H1 (cell line): Measurements from ENCODE around the gene MAPK8IP3. TPM values are rescaled to one million over a fixed set of nuclear protein-coding genes. Genes with fewer than 3 reads are reported as not detected.

Experiments
- CTCF ChIA-PET: fragments of 300-600 bp; sonication (Branson Sonifier 250); formaldehyde crosslinking; loops from one replicate; lab custom pipeline; 2021; ENCODE audit not compliant: partially characterized antibody; lab: Charles Lee
- POLR2A ChIA-PET: fragments of 300-600 bp; sonication (Branson Sonifier 250); formaldehyde crosslinking; loops from one replicate; lab custom pipeline; 2021; ENCODE audit warnings: inconsistent platforms; ENCODE audit not compliant: partially characterized antibody; lab: Charles Lee
- DNase-seq, 2 experiments: peaks; one replicate each; pipeline versions ENCODE4 v3.0.0 to v3.0.0-alpha.2; 2010 to 2022; ENCODE audit warnings: low spot score in 2 of 2, low read depth in 1 of 2, mixed read lengths in 1 of 2
- FAIRE-seq: peaks from 2 replicates; lab custom pipeline; 2011; peaks lifted over from hg19 to GRCh38; lab: Jason Lieb, UNC
- H2AFZ ChIP-seq: 2 replicates; pipeline ENCODE4 v1.8.1; 2012; ENCODE audit warnings: low read length, inconsistent platforms
- H2AK5ac ChIP-seq: 2 replicates; pipeline ENCODE4 v1.6.1; 2013; ENCODE audit warnings: low read depth, low read length
- H2BK120ac ChIP-seq: replicated peaks from 2 replicates; pipeline ENCODE3; 2013; ENCODE audit warnings: low read depth, low read length, inconsistent platforms
- H2BK12ac ChIP-seq: 2 replicates; pipeline ENCODE4 v1.6.1; 2013; ENCODE audit warnings: low read depth, low read length
- H2BK15ac ChIP-seq: 2 replicates; pipeline ENCODE4 v1.6.1; 2013; ENCODE audit warnings: low read length
- H2BK20ac ChIP-seq: 2 replicates; pipeline ENCODE4 v1.6.1; 2013; ENCODE audit warnings: low read length
- H2BK5ac ChIP-seq: 2 replicates; pipeline ENCODE4 v1.6.1; 2013; ENCODE audit warnings: low read depth, low read length
- H3K14ac ChIP-seq: 2 replicates; pipeline ENCODE4 v1.6.1; 2013; ENCODE audit warnings: inconsistent platforms; ENCODE audit not compliant: insufficient read length
- H3K18ac ChIP-seq: 2 replicates; pipeline ENCODE4 v1.6.1; 2013; ENCODE audit warnings: low read length; ENCODE audit errors: extremely low read depth
- H3K23ac ChIP-seq: 2 replicates; pipeline ENCODE4 v1.6.1; 2013; ENCODE audit warnings: inconsistent platforms; ENCODE audit not compliant: insufficient read length
- H3K23me2 ChIP-seq: 2 replicates; pipeline ENCODE4 v1.6.1; 2013; ENCODE audit warnings: low read depth, low read length
- H3K27ac ChIP-seq: 2 replicates; pipeline ENCODE4 v1.6.1; 2011; ENCODE audit warnings: low read depth, low read length, inconsistent platforms
- H3K27me3 ChIP-seq, 4 experiments: replicated peaks in 1 of 4; 1 replicate in 1 of 4; 2 replicates in 3 of 4; pipeline versions ENCODE4 v1.6.1 to v1.8.1; 2011 to 2013; ENCODE audit warnings: low read length in 3 of 4, mild to moderate bottlenecking in 3 of 4, inconsistent platforms in 2 of 4, mixed read lengths in 2 of 4, moderate library complexity in 1 of 4; ENCODE audit not compliant: control insufficient read depth in 3 of 4, insufficient read depth in 3 of 4; ENCODE audit errors: extremely low read depth in 1 of 4
- H3K36me3 ChIP-seq, 4 experiments: 2 replicates each; pipeline versions ENCODE4 v1.6.1 to v1.8.1; 2011 to 2013; ENCODE audit warnings: mild to moderate bottlenecking in 4 of 4, low read length in 3 of 4, moderate library complexity in 2 of 4, control low read depth in 1 of 4, inconsistent platforms in 1 of 4; ENCODE audit not compliant: insufficient read depth in 4 of 4, control insufficient read depth in 2 of 4
- H3K4ac ChIP-seq: replicated peaks from 2 replicates; pipeline ENCODE3; 2013; ENCODE audit warnings: low read length, low read depth, mixed read lengths, inconsistent platforms; ENCODE audit not compliant: insufficient read length
- H3K4me1 ChIP-seq, 4 experiments: replicated peaks in 1 of 4; 1 replicate in 1 of 4; 2 replicates in 3 of 4; pipeline versions ENCODE4 v1.6.1 to v1.8.1; 2011 to 2013; ENCODE audit warnings: low read length in 3 of 4, inconsistent platforms in 2 of 4, mixed read lengths in 1 of 4; ENCODE audit not compliant: insufficient read depth in 4 of 4, control insufficient read depth in 3 of 4
- H3K4me2 ChIP-seq, 2 experiments: 2 replicates each; pipeline versions ENCODE4 v1.6.1 to v1.8.1; 2011 to 2013; ENCODE audit warnings: low read depth in 2 of 2, low read length in 2 of 2, control low read depth in 1 of 2, inconsistent platforms in 1 of 2, mild to moderate bottlenecking in 1 of 2; ENCODE audit not compliant: insufficient read depth in 1 of 2
- H3K4me3 ChIP-seq, 4 experiments: fragments of 200-600, 300-600 bp in 1 of 4; sonication (generic), shearing (Covaris generic), sonication (Bioruptor Twin) in 1 of 4; 2 replicates each; pipeline versions ENCODE4 v1.5.1 to v1.8.1; 2011 to 2016; ENCODE audit warnings: low read length in 4 of 4, low read depth in 3 of 4, control low read depth in 2 of 4, inconsistent platforms in 2 of 4, mild to moderate bottlenecking in 2 of 4, mixed read lengths in 1 of 4, moderate library complexity in 1 of 4; ENCODE audit not compliant: insufficient read depth in 2 of 4; ENCODE audit errors: extremely low read depth in 1 of 4
- H3K56ac ChIP-seq: replicated peaks from 2 replicates; pipeline ENCODE3; 2013; ENCODE audit warnings: low read depth, mild to moderate bottlenecking, mixed read lengths, low read length, inconsistent platforms; ENCODE audit not compliant: insufficient read length
- H3K79me1 ChIP-seq: 2 replicates; pipeline ENCODE4 v1.6.1; 2013; ENCODE audit warnings: low read depth, low read length, control low read depth
- H3K79me2 ChIP-seq, 2 experiments: 2 replicates each; pipeline versions ENCODE4 v1.6.1 to v1.8.1; 2012 to 2013; ENCODE audit warnings: low read length in 2 of 2, mild to moderate bottlenecking in 2 of 2, inconsistent platforms in 1 of 2; ENCODE audit not compliant: insufficient read depth in 2 of 2, control insufficient read depth in 1 of 2
- H3K9ac ChIP-seq, 4 experiments: replicated peaks in 1 of 4; 1 replicate in 1 of 4; 2 replicates in 3 of 4; pipeline versions ENCODE4 v1.6.1 to v1.8.1; 2011 to 2013; ENCODE audit warnings: low read depth in 3 of 4, low read length in 3 of 4, control low read depth in 2 of 4, mild to moderate bottlenecking in 2 of 4, moderate library complexity in 2 of 4, inconsistent platforms in 1 of 4; ENCODE audit errors: extremely low read depth in 1 of 4
- H3K9me3 ChIP-seq, 2 experiments: 2 replicates each; pipeline versions ENCODE4 v1.6.1 to v1.8.1; 2012 to 2013; ENCODE audit warnings: mild to moderate bottlenecking in 2 of 2, moderate library complexity in 2 of 2, control low read depth in 1 of 2, inconsistent platforms in 1 of 2, low read depth in 1 of 2, low read length in 1 of 2, mixed read lengths in 1 of 2; ENCODE audit not compliant: insufficient read depth in 2 of 2
- H4K20me1 ChIP-seq, 2 experiments: replicated peaks in 1 of 2; 2 replicates each; pipeline versions ENCODE3 to v1.8.1; 2011 to 2013; ENCODE audit warnings: inconsistent platforms in 2 of 2, low read length in 2 of 2, mild to moderate bottlenecking in 1 of 2; ENCODE audit not compliant: insufficient read depth in 2 of 2, control insufficient read depth in 1 of 2
- H4K5ac ChIP-seq: 2 replicates; pipeline ENCODE4 v1.6.1; 2013; ENCODE audit warnings: low read length, low read depth, mixed read lengths, inconsistent platforms; ENCODE audit not compliant: insufficient read length
- H4K8ac ChIP-seq: 2 replicates; pipeline ENCODE4 v1.8.0; 2013; ENCODE audit warnings: mild to moderate bottlenecking, moderate library complexity, low read length, inconsistent platforms; ENCODE audit not compliant: insufficient read depth; ENCODE audit errors: extremely low read depth
- H4K91ac ChIP-seq: replicated peaks from 2 replicates; pipeline ENCODE3; 2013; ENCODE audit warnings: low read length, mixed read lengths, inconsistent platforms; ENCODE audit not compliant: insufficient read length
- BRCA1 ChIP-seq: IDR thresholded peaks from 2 replicates; pipeline ENCODE4 v1.6.1; 2012; ENCODE audit warnings: low read depth, low read length, improper control_type of control experiment
- CHD1 ChIP-seq: IDR thresholded peaks from 2 replicates; pipeline ENCODE4 v1.6.1; 2012; ENCODE audit warnings: low read depth, low read length, improper control_type of control experiment
- CTBP2 ChIP-seq: IDR thresholded peaks from 2 replicates; pipeline ENCODE4 v1.7.0; 2011; ENCODE audit warnings: borderline replicate concordance, mild to moderate bottlenecking, moderate library complexity, mixed read lengths, low read length; ENCODE audit not compliant: insufficient read depth, insufficient read length
- E2F6 ChIP-seq: IDR thresholded peaks from 2 replicates; pipeline ENCODE4 v1.6.1; 2012; ENCODE audit warnings: inconsistent platforms
- KDM4A ChIP-seq: IDR thresholded peaks from one replicate; pipeline ENCODE4 v1.7.1; 2012; ENCODE audit warnings: low read depth, mild to moderate bottlenecking, moderate library complexity, low read length, inconsistent platforms; ENCODE audit not compliant: severe bottlenecking
- MAFK ChIP-seq: IDR thresholded peaks from 2 replicates; pipeline ENCODE4 v1.6.1; 2012; ENCODE audit warnings: low read depth, mild to moderate bottlenecking, improper control_type of control experiment, low read length
- POU5F1 ChIP-seq: IDR thresholded peaks from 2 replicates; pipeline ENCODE4 v1.6.1; 2011; ENCODE audit warnings: low read depth, mild to moderate bottlenecking, low read length, moderate library complexity
- RNF2 ChIP-seq: fragments of 200-900, 300-1000 bp; sonication (generic); IDR thresholded peaks from 2 replicates; pipeline ENCODE4 v1.7.1; 2016; ENCODE audit warnings: borderline replicate concordance, low read depth, mild to moderate bottlenecking, antibody characterized with exemption, low read length; ENCODE audit not compliant: poor library complexity, severe bottlenecking; ENCODE audit errors: missing control alignments
- SP4 ChIP-seq: IDR thresholded peaks from 2 replicates; pipeline ENCODE4 v1.6.1; 2012; ENCODE audit warnings: low read length, inconsistent platforms
- TEAD4 ChIP-seq: IDR thresholded peaks from 2 replicates; pipeline ENCODE4 v1.6.1; 2012; ENCODE audit warnings: low read depth, low read length, inconsistent platforms, mixed read lengths
- USF2 ChIP-seq: IDR thresholded peaks from 2 replicates; pipeline ENCODE4 v1.6.1; 2011; ENCODE audit warnings: low read length, improper control_type of control experiment
- WGBS, 2 experiments: shearing (Covaris generic) in 1 of 2; methylation state at CpG; one replicate each; pipeline versions ENCODE4 v1.1.6 to v1.1.7; 2013 to 2015; ENCODE audit warnings: low lambda C conversion rate in 2 of 2, mixed read lengths in 2 of 2, inconsistent platforms in 1 of 2, low coverage in 1 of 2, missing lambda C conversion rate in 1 of 2; ENCODE audit not compliant: insufficient replicate concordance in 2 of 2, insufficient coverage in 1 of 2, insufficient read length in 1 of 2; ENCODE audit errors: extremely low coverage in 1 of 2, missing lambda C conversion rate in 1 of 2; 5-methylcytosine and 5-hydroxymethylcytosine counted together
- polyA plus RNA-seq, 7 experiments: library from polyadenylated mRNA; depleted of rRNA in 3 of 7; stranded (reverse) in 5 of 7; unstranded in 2 of 7; fragments of >200 nt in 5 of 7; fragments of 200-250 nt in 2 of 7; gene quantifications; 1 replicate in 5 of 7; 2 replicates in 1 of 7; 4 replicates in 1 of 7; pipeline versions ENCODE4 v1.2.1 to v1.2.3, GENCODE V29; 2011 to 2013; ENCODE audit warnings: missing spikeins in 2 of 7, mixed read lengths in 2 of 7
- total RNA-seq: library from RNA; stranded (reverse); fragmentation: NEBNext Ultra II Directional; extraction: Animal tissue kit (Norgen Biotek cat#: 25700); gene quantifications from 2 replicates; pipeline ENCODE4 v1.2.1, GENCODE V29; 2021

Gene MAPK8IP3
- total and polyA plus RNA-seq, 2 of the 8 experiments (the other 6 are each of a cell fraction or from before 2014, with no cell fraction given) = 16.9 to 43.4 TPM

DNA sequence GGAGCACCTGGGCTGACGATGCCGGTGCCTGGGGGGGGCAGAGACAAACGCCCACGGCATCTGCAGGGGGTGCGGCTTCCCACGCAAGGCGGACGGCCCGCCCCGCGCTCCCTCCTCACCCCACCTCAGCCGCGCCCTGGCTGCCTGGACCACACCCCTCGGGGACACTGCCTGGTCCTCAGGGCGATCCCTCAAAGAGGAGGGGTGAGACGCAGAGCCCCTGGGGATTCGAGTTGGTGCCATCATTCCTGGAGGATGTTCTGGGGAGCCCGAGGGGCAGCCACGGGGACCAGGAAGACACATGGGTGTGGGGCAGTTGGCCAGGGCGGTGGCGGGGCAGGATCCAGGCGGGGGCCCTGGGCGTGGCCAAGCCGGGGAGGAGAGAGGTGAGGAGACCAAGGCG, 83.6 kb downstream of the MAPK8IP3 start:
- Histone ChIP-seq H3K27me3 (no peaks in the 10 kb centered on the region), H3K23ac (no peak overlapping the region), H3K23me2 (no peaks in the 10 kb centered on the region), H2BK120ac (no peak overlapping the region), H2BK12ac (no peak overlapping the region), H3K9me3 (no peaks in the 10 kb centered on the region), H3K79me1 (peaks cover 9% of the 10 kb centered on the region; the same call in 1 of the 2 replicates), H4K8ac (no peak overlapping the region), H3K79me2 (peaks cover 0 to 22% of the 10 kb centered on the region in 2 experiments; a peak in 3 of 4 replicates), H3K36me3 (peaks cover 0 to 44% (median 2%) of the 10 kb centered on the region in 4 experiments; a peak in 4 of 8 replicates), H2BK20ac (no peak overlapping the region), H3K4me3 (no peak overlapping the region), H3K27ac (no peak overlapping the region), H4K91ac (no peak overlapping the region), H3K18ac (no peak overlapping the region), H3K4me1 (no peaks in the 10 kb centered on the region), H2AK5ac (no peak overlapping the region), H3K14ac (no peak overlapping the region), H3K4ac (no peak overlapping the region), H3K9ac (no peak overlapping the region), H3K4me2 (no peak overlapping the region), H2AFZ (no peak overlapping the region), H2BK5ac (no peak overlapping the region), H2BK15ac (no peak overlapping the region), H4K20me1 (peaks cover 17 to 18% of the 10 kb centered on the region in 2 experiments), H4K5ac (no peak overlapping the region), H3K56ac (no peak overlapping the region)
- FAIRE-seq (no peak), DNase-seq (no peak)
- ChIA-PET CTCF (no interaction called here), POLR2A (interaction anchor here (1.3 to 4.0 kb wide), 5 partner anchors 10 to 31 kb away, joined by 3 to 15 read pairs (median 4); partner anchors contain the start of genes EME2 and MRPS34)
- no peak for TF ChIP-seq USF2
- no peak for TF ChIP-seq CTBP2
- no peak for TF ChIP-seq CHD1
- TF ChIP-seq RNF2 = no peak
- no peak for TF ChIP-seq E2F6
- TF ChIP-seq KDM4A = no peak
- no peak for TF ChIP-seq POU5F1
- TF ChIP-seq MAFK = no peak
- no peak for TF ChIP-seq BRCA1
- no peak for TF ChIP-seq SP4
- TF ChIP-seq TEAD4 = no peak
- 93% methylated on average over 14 of the region's 25 CpGs; no CpG with 5 or more reads in 1 of the 2 experiments for WGBS, 2 experiments
